GM12865 (cell line): ENCODE results near the gene ITGAV.
A peak's percentile ranks its signal among the peaks of the same experiment; 100 is the strongest.

Source experiments
- DNase-seq: peaks from one replicate; pipeline ENCODE4 v3.0.0; 2010; ENCODE audit warnings: low read depth
- H3K4me3 ChIP-seq: 2 replicates; pipeline ENCODE4 v1.5.1; 2011; ENCODE audit warnings: mild to moderate bottlenecking, low read depth, low read length, control low read depth
- CTCF ChIP-seq: IDR thresholded peaks from 2 replicates; pipeline ENCODE4 v1.5.1; 2011; ENCODE audit warnings: low read length, control low read depth, low read depth, inconsistent platforms; ENCODE audit not compliant: insufficient read depth; ENCODE audit errors: missing control alignments

Gene ITGAV

GRCh38 chr2:186589612-186590349, at the start of gene ITGAV:
Gene ITGAV, plus strand, starts transcription at chr2:186590056. Its CDS starts 283 bp downstream, at chr2:186590339.
- DNase-seq = peak; percentile 95
- peak within 1 kb of the TSS; percentile 90 for H3K4me3 ChIP-seq
- TF ChIP-seq CTCF = no peak

GRCh38 chr2:186540941-186541340, 48.9 kb upstream of the ITGAV start:
- TF ChIP-seq CTCF = no peak
- DNase-seq = no peak
- no peak overlapping the region for H3K4me3 ChIP-seq

GRCh38 chr2:186542002-186542401, 47.9 kb upstream of the ITGAV start:
- TF ChIP-seq CTCF = no peak
- no peak for DNase-seq
- H3K4me3 ChIP-seq = no peak overlapping the region

- TF ChIP-seq CTCF = no peak
- no peak overlapping the region for H3K4me3 ChIP-seq
- DNase-seq = no peak
These were observed 46.2 kb upstream of the ITGAV start for GRCh38 chr2:186543561-186544131.

GRCh38 chr2:186544255-186544675, 45.6 kb upstream of the ITGAV start:
- DNase-seq = peak; percentile 16
- TF ChIP-seq CTCF = no peak
- no peak overlapping the region for H3K4me3 ChIP-seq

- H3K4me3 ChIP-seq = no peak overlapping the region
- no peak for TF ChIP-seq CTCF
- DNase-seq = no peak
These were observed 43.0 kb upstream of the ITGAV start for GRCh38 chr2:186546846-186547245.

- no peak for DNase-seq
- H3K4me3 ChIP-seq = no peak overlapping the region
These were observed 38.4 kb upstream of the ITGAV start for GRCh38 chr2:186551323-186552050.

More at GRCh38 chr2:186551323-186552050, 38.4 kb upstream of the ITGAV start:
- TF ChIP-seq CTCF = no peak
